Tracheal epithelial cell (primary cell): ENCODE measurements around the gene CFAP68. TPM values are rescaled to one million over a fixed set of nuclear protein-coding genes. Genes with fewer than 3 reads are reported as not detected.

Experiments used
- total RNA-seq: library from RNA; depleted of rRNA; stranded (reverse); fragments of >200 nt; gene quantifications from 2 replicates; pipeline ENCODE4 v1.2.1, GENCODE V29; 2014

CFAP68 gene
- total RNA-seq, result 16.2 and 18.3 TPM in 2 replicates

GRCh38 chr11:111878849-111879636 is at the start of gene CFAP68, which contains the start of gene FDXACB1:
TSS of gene CFAP68 (plus strand) at chr11:111879541. CDS start at chr11:111879561, 20 bp downstream.
TSS of gene FDXACB1 (minus strand) at chr11:111879165. CDS start at chr11:111879132, 33 bp downstream.

GRCh38 chr11:111870886-111871692 is 8.3 kb upstream of the CFAP68 start, which contains the start of gene ALG9:
TSS of gene ALG9 (minus strand) at chr11:111871581. CDS start at chr11:111871482, 99 bp downstream.

GRCh38 chr11:111911563-111912401 is 32.4 kb downstream of the CFAP68 start, which contains the start of gene CRYAB:
TSS of gene CRYAB (minus strand) at chr11:111911770. CDS start at chr11:111911724, 46 bp downstream.

GRCh38 chr11:111912535-111912934 is 33.2 kb downstream of the CFAP68 start, which contains the start of gene HSPB2:
TSS of gene HSPB2 (plus strand) at chr11:111912734. CDS start at chr11:111912830, 96 bp downstream.

GRCh38 chr11:111918390-111919256 is 39.3 kb downstream of the CFAP68 start, which contains the start of gene C11orf52:
TSS of gene C11orf52 (plus strand) at chr11:111918913. CDS start at chr11:111918973, 60 bp downstream.

Other genes starting within 250 kb of the CFAP68 start
- gene PPP2R1B, start 113.2 kb upstream of the CFAP68 start, total RNA-seq, result 25.6 and 39.5 TPM in 2 replicates
- gene ALG9, start 8.0 kb upstream of the CFAP68 start, total RNA-seq, result 31.8 and 36.9 TPM in 2 replicates
- gene FDXACB1, start 376 bp upstream of the CFAP68 start, total RNA-seq, result 2.2 and 2.3 TPM in 2 replicates
- 0.85 and 18.1 TPM in 2 replicates for gene CRYAB, start 32.2 kb downstream of the CFAP68 start, total RNA-seq
- 0.24 TPM in 1 of 2 replicates, not detected in the other for gene HSPB2, start 33.2 kb downstream of the CFAP68 start, total RNA-seq
- gene C11orf52, start 39.4 kb downstream of the CFAP68 start, total RNA-seq, result 1.1 and 1.7 TPM in 2 replicates
- gene DIXDC1, start 57.8 kb downstream of the CFAP68 start, total RNA-seq, result 10.9 and 20.5 TPM in 2 replicates
- 39.8 and 40.7 TPM in 2 replicates for gene DLAT, start 145.9 kb downstream of the CFAP68 start, total RNA-seq
- 0.72 and 1.1 TPM in 2 replicates for gene PIH1D2, start 194.5 kb downstream of the CFAP68 start, total RNA-seq
- gene NKAPD1, start 194.8 kb downstream of the CFAP68 start, total RNA-seq, result 17.8 and 24.3 TPM in 2 replicates
- gene TIMM8B, start 207.2 kb downstream of the CFAP68 start, total RNA-seq, result 38.8 and 49.9 TPM in 2 replicates
- 172 and 180 TPM in 2 replicates for gene SDHD, start 207.3 kb downstream of the CFAP68 start, total RNA-seq